SK-N-SH (cell line): Measurements from ENCODE around the gene ASCC1.

Experiments
- CTCF ChIP-seq: fragments of 200-600 bp; sonication (generic); IDR thresholded peaks from 2 replicates; pipeline ENCODE4 v1.6.1; 2017; ENCODE audit warnings: antibody characterized with exemption, mild to moderate bottlenecking, moderate library complexity
- NRF1 ChIP-seq: IDR thresholded peaks from 2 replicates; pipeline ENCODE4 v1.6.1; 2012; ENCODE audit warnings: low read depth, mild to moderate bottlenecking, low read length
- REST ChIP-seq: IDR thresholded peaks from 2 replicates; pipeline ENCODE4 v1.6.1; 2012; ENCODE audit warnings: mild to moderate bottlenecking, low read depth, low read length, moderate library complexity

GRCh38 chr10:72132854-72133253, 83.2 kb downstream of the ASCC1 start:
- TF ChIP-seq REST: no peak
- no peak for TF ChIP-seq NRF1
- TF ChIP-seq CTCF: no peak
